Thymus (tissue), 11 donors: Measurements from ENCODE around the gene RPL7L1. TPM values are rescaled to one million over a fixed set of nuclear protein-coding genes. Genes with fewer than 3 reads are reported as not detected.
"Not testable (repeated sequence)": the region's sequence is repeated elsewhere in the genome, so short reads cannot be mapped to it uniquely, and the experiment has no call there.

Source experiments
- DNase-seq, 9 donors: peaks; one replicate each; pipeline ENCODE4 v3.0.0-alpha.2; 2013; ENCODE audit warnings: low spot score in 9 of 9, low read depth in 6 of 9, missing footprints in 1 of 9
- H3K27ac ChIP-seq, 2 donors: one replicate each; pipeline ENCODE4 v1.5.1; 2013; ENCODE audit warnings: control low read depth in 1 of 2, low read depth in 1 of 2, low read length in 1 of 2, mild to moderate bottlenecking in 1 of 2, moderate library complexity in 1 of 2
- H3K27me3 ChIP-seq, 2 donors: one replicate each; pipeline ENCODE4 v1.5.1; 2013; ENCODE audit warnings: low read length in 1 of 2; ENCODE audit not compliant: control insufficient read depth in 2 of 2, insufficient read depth in 1 of 2
- H3K36me3 ChIP-seq, 2 donors: one replicate each; pipeline ENCODE4 v1.5.1; 2013; ENCODE audit warnings: low read length in 1 of 2, mild to moderate bottlenecking in 1 of 2, moderate library complexity in 1 of 2; ENCODE audit not compliant: control insufficient read depth in 2 of 2, insufficient read depth in 2 of 2
- H3K4me1 ChIP-seq, 2 donors: one replicate each; pipeline ENCODE4 v1.5.1; 2013; ENCODE audit warnings: low read length in 2 of 2; ENCODE audit not compliant: control insufficient read depth in 2 of 2, insufficient read depth in 2 of 2
- H3K4me3 ChIP-seq, 2 donors: one replicate each; pipeline ENCODE4 v1.5.1; 2013; ENCODE audit warnings: low read length in 2 of 2, control low read depth in 1 of 2, mild to moderate bottlenecking in 1 of 2
- H3K9me3 ChIP-seq, 2 donors: one replicate each; pipeline ENCODE4 v1.5.1; 2013; ENCODE audit warnings: low read length in 1 of 2, mild to moderate bottlenecking in 1 of 2; ENCODE audit not compliant: control insufficient read depth in 2 of 2, insufficient read depth in 1 of 2
- WGBS: extraction: QIAGEN DNeasy Blood & Tissue Kit; methylation state at CpG from one replicate; pipeline ENCODE4 v1.1.7; 2013; 5-methylcytosine and 5-hydroxymethylcytosine counted together
- polyA plus RNA-seq: library from polyadenylated mRNA; stranded (reverse); fragments of 200-250 nt; gene quantifications from one replicate; pipeline ENCODE4 v1.2.3, GENCODE V29; 2013
- total RNA-seq: library from RNA; stranded (reverse); fragments of 120-200 nt; gene quantifications from one replicate; pipeline ENCODE4 v1.2.4, GENCODE V29; 2013
- donor health status: healthy.

Gene RPL7L1
- total and polyA plus RNA-seq, 2 donors = 59.5 to 77.1 TPM

- DNase-seq = no peak
- H3K36me3 ChIP-seq = peaks cover 62 to 72% of the 10 kb centered on the region in 2 donors
- WGBS = 95% methylated on average over 1 of the region's 1 CpG
Observed at GRCh38 chr6:42860036-42860435, 19.4 kb upstream of the RPL7L1 start.

GRCh38 chr6:42860481-42860880 is 18.9 kb upstream of the RPL7L1 start:
- over 99% methylated on average over 6 of the region's 6 CpGs for WGBS
- DNase-seq = no peak
- Histone ChIP-seq H3K27ac (no peak overlapping the region), H3K9me3 (no peaks in the 10 kb centered on the region), H3K4me3 (no peak overlapping the region), H3K36me3 (peaks cover 64 to 74% of the 10 kb centered on the region in 2 donors), H3K27me3 (no peaks in the 10 kb centered on the region), H3K4me1 (no peaks in the 10 kb centered on the region)

More at GRCh38 chr6:42860036-42860435, 19.4 kb upstream of the RPL7L1 start:
- H3K27me3 ChIP-seq = no peaks in the 10 kb centered on the region
- no peaks in the 10 kb centered on the region for H3K9me3 ChIP-seq
- H3K27ac ChIP-seq = no peak overlapping the region
- no peaks in the 10 kb centered on the region for H3K4me1 ChIP-seq
- H3K4me3 ChIP-seq = no peak overlapping the region

- Histone ChIP-seq H3K36me3 (peaks cover 53 to 68% of the 10 kb centered on the region in 2 donors), H3K27ac (no peak overlapping the region), H3K4me1 (no peaks in the 10 kb centered on the region), H3K4me3 (no peak overlapping the region), H3K27me3 (no peaks in the 10 kb centered on the region), H3K9me3 (no peaks in the 10 kb centered on the region)
- no peak for DNase-seq
- 96% methylated on average over 8 of the region's 8 CpGs for WGBS
Observed at GRCh38 chr6:42864602-42865001, 14.8 kb upstream of the RPL7L1 start.

GRCh38 chr6:42870145-42870936 is 9.1 kb upstream of the RPL7L1 start:
- H3K27ac ChIP-seq = no peak overlapping the region
- no peak for DNase-seq
- no peaks in the 10 kb centered on the region for H3K9me3 ChIP-seq
- 91% methylated on average over 2 of the region's 2 CpGs for WGBS
- no peaks in the 10 kb centered on the region for H3K4me1 ChIP-seq
- no peak overlapping the region for H3K4me3 ChIP-seq
- H3K36me3 ChIP-seq = peaks cover 17 to 25% of the 10 kb centered on the region in 2 donors
- H3K27me3 ChIP-seq = no peaks in the 10 kb centered on the region

GRCh38 chr6:42871711-42872110 is 7.7 kb upstream of the RPL7L1 start:
- 95% methylated on average over 3 of the region's 3 CpGs for WGBS
- H3K36me3 ChIP-seq = peaks cover 11 to 12% of the 10 kb centered on the region in 2 donors
- H3K27ac ChIP-seq = no peak overlapping the region
- H3K4me1 ChIP-seq = no peaks in the 10 kb centered on the region
- DNase-seq = no peak
- H3K9me3 ChIP-seq = no peaks in the 10 kb centered on the region
- no peak overlapping the region for H3K4me3 ChIP-seq
- H3K27me3 ChIP-seq = no peaks in the 10 kb centered on the region

- no peaks in the 10 kb centered on the region for H3K4me1 ChIP-seq
- H3K27ac ChIP-seq = no peak overlapping the region
- H3K9me3 ChIP-seq = no peaks in the 10 kb centered on the region
- H3K4me3 ChIP-seq = no peak overlapping the region
- H3K27me3 ChIP-seq = no peaks in the 10 kb centered on the region
- no peak for DNase-seq
- 91% methylated on average over 2 of the region's 2 CpGs for WGBS
- H3K36me3 ChIP-seq = peaks cover 0 to 5% of the 10 kb centered on the region in 2 donors
Observed at GRCh38 chr6:42873313-42873712, 6.1 kb upstream of the RPL7L1 start.

- H3K4me1 ChIP-seq = peaks cover 9 to 16% of the 10 kb centered on the region in 2 donors
- no peak overlapping the region for H3K27ac ChIP-seq
- peaks cover 7 to 10% of the 10 kb centered on the region in 2 donors for H3K36me3 ChIP-seq
- H3K9me3 ChIP-seq = no peaks in the 10 kb centered on the region
- no peak overlapping the region for H3K4me3 ChIP-seq
- no peaks in the 10 kb centered on the region for H3K27me3 ChIP-seq
- DNase-seq = no peak
- 95% methylated on average over 3 of the region's 3 CpGs for WGBS
Observed at GRCh38 chr6:42877695-42878094, 1.7 kb upstream of the RPL7L1 start.

- 20% methylated on average over 25 of the region's 25 CpGs for WGBS
- Histone ChIP-seq H3K27ac (peak overlapping the region; percentile 92 to 95), H3K4me1 (peaks cover 9 to 16% of the 10 kb centered on the region in 2 donors)
Observed at GRCh38 chr6:42880240-42880817, 913 bp downstream of the RPL7L1 start.

GRCh38 chr6:42880871-42881270 is 1.5 kb downstream of the RPL7L1 start:
- H3K27ac ChIP-seq = not testable (repeated sequence)
- WGBS = 90% methylated on average over 12 of the region's 12 CpGs

More at GRCh38 chr6:42880240-42880817, 913 bp downstream of the RPL7L1 start:
- peaks cover 27 to 33% of the 10 kb centered on the region in 2 donors for H3K36me3 ChIP-seq
- H3K4me3 ChIP-seq = peak overlapping the region; percentile 75 to 86
- not testable (repeated sequence) for DNase-seq, H3K27me3 ChIP-seq, H3K9me3 ChIP-seq

More at GRCh38 chr6:42880871-42881270, 1.5 kb downstream of the RPL7L1 start:
- H3K9me3 ChIP-seq, H3K27me3 ChIP-seq, DNase-seq: not testable (repeated sequence)
- peaks cover 32 to 38% of the 10 kb centered on the region in 2 donors for H3K36me3 ChIP-seq
- peaks cover 9 to 16% of the 10 kb centered on the region in 2 donors for H3K4me1 ChIP-seq
- H3K4me3 ChIP-seq = peak overlapping the region; percentile 75 to 86
